GM13976 (cell line): ENCODE data around the gene JTB.

ENCODE experiments used
- DNase-seq: peaks from one replicate; pipeline ENCODE4 v3.0.0; 2012; ENCODE audit warnings: low spot score
- CTCF ChIP-seq: IDR thresholded peaks from 2 replicates; pipeline ENCODE4 v1.5.1; 2012; ENCODE audit warnings: borderline replicate concordance, mild to moderate bottlenecking; ENCODE audit not compliant: insufficient read depth; ENCODE audit errors: extremely low read depth, missing control alignments, control extremely low read depth
- in situ Hi-C: fragments of 300-500 bp; cut with MboI; formaldehyde crosslinking; loops from one replicate; pipeline ENCODE4 v1.12.0; 2022; ENCODE audit warnings: low sequenced_read_pairs, mixed read lengths, inconsistent platforms; ENCODE audit not compliant: unreplicated experiment

Gene JTB

DNA sequence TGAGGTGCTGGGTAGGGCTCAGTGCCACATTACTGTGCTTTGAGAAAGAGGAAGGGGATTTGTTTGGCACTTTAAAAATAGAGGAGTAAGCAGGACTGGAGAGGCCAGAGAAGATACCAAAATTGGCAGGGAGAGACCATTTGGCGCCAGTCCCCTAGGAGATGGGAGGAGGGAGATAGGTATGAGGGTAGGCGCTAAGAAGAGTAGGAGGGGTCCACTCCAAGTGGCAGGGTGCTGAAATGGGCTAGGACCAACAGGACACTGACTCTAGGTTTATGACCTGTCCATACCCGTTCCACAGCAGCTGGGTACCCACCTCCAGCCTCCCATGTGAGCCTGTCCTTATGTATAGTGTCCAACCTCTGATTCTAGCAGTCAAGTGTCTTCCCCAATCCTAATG, 18.0 kb downstream of the JTB start:
- DNase-seq: no peak
- TF ChIP-seq CTCF: no peak
- in situ Hi-C loops: no loop called here

DNA sequence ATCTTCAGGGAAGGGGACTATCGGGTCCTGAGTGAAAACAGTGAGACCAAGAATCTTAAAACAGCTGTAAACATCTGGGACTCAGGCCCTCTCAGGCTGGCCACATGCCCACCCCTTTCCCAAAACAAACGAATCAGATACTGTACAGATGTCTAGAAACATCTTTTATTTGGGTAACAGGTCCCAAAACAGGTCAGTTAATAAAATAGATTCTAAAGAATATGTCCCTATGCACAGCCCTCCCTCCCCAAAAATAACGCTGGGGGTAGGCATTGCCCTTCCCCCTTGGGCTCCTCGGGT, 18.6 kb downstream of the JTB start:
- in situ Hi-C loops: no loop called here
- no peak for DNase-seq
- no peak for TF ChIP-seq CTCF

GRCh38 chr1:153958111-153958960, 19.1 kb downstream of the JTB start, which contains the start of gene CRTC2:
Gene CRTC2, minus strand, starts transcription at chr1:153958612. Its CDS starts 115 bp downstream, at chr1:153958497.
- peak; percentile 11 for TF ChIP-seq CTCF
- in situ Hi-C loops: no loop called here
- DNase-seq: peak; percentile 98

- no peak for TF ChIP-seq CTCF
- DNase-seq: peak; percentile 63
- in situ Hi-C loops: no loop called here
These were observed 19.7 kb downstream of the JTB start for GRCh38 chr1:153957744-153958110.

DNA sequence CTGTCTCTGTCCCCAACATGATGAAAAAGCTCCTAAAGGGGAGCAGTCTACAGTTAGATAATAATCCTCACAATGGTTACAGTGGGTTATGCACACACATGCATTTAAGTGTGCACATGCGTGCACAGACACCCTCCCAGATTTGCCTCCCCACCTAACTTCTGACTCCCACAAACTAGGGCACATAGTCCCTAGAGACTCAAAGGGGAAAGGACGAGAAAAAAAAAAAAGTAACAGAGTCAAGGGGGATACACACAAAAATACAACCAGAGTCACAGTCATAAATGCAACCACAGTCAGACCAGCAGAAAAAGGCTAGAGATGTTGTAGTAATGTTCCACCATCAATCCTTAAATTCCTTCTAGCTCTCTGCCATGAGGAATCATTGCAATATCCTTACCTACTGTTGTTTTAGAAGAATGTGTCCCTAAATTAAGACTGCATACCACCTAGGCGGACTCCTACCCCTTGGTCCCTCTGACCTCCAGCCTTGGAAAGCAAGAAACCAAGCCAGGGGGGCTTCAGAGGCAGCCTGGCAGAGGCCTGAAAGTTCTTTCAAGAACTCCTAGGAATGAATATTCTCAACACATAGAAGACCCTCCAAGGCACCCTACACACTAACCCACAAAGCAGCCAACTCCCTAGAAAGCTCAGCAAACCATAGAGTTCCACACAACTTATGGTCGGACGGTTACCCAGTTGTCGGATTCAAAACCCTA, 20.3 kb downstream of the JTB start:
- DNase-seq: no peak
- in situ Hi-C loops: no loop called here
- TF ChIP-seq CTCF: no peak

DNA sequence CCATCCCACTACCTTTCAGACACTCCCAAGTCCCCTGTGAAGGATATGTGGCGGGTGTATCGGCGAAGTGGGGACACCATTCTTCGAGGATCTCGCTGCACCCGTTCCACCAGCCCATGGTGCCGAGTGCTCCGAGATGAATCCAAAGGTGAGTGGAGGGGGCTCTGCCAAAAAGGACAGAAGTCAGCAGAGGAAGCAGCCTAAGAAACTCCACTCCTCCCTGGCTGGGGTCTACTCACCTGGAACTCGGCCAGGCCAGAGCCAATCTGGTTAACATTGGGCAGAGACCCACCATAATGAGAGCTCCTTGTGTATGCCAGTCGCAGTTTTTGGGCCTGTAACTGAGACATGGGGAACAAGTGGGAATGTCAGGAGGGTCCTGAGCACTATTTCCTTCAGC, 22.6 kb downstream of the JTB start:
- in situ Hi-C loops: no loop called here
- no peak for TF ChIP-seq CTCF
- no peak for DNase-seq
